ENCODE data around the gene PNLDC1. TPM values are rescaled to one million over a fixed set of nuclear protein-coding genes. Genes with fewer than 3 reads are reported as not detected.
"Not testable (repeated sequence)": the region's sequence is repeated elsewhere in the genome, so short reads cannot be mapped to it uniquely, and the experiment has no call there.

The PNLDC1 gene
- total RNA-seq, 1 donor from 2014 or later = not detected

DNA sequence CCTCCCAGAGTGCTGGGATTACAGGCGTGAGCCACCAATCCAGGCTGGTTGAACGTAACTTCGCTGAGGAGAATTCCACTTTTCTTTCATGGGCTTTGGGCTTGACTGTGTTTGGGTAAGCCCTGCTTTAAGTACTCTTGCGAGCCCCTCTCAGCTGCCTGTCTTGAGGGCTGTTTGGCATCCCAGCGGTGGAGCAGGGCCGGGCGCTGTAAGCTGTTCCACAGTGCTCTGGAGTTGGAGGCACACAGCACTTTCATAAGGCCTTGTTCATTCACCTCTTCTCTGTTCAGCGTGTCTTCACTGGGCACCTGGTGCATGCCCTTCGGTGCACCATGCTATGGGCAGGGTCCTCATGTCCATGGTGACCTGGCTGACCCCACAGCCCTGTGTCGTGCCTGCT is 21.6 kb downstream of the PNLDC1 start:
- TF ChIP-seq, protein P1, sequence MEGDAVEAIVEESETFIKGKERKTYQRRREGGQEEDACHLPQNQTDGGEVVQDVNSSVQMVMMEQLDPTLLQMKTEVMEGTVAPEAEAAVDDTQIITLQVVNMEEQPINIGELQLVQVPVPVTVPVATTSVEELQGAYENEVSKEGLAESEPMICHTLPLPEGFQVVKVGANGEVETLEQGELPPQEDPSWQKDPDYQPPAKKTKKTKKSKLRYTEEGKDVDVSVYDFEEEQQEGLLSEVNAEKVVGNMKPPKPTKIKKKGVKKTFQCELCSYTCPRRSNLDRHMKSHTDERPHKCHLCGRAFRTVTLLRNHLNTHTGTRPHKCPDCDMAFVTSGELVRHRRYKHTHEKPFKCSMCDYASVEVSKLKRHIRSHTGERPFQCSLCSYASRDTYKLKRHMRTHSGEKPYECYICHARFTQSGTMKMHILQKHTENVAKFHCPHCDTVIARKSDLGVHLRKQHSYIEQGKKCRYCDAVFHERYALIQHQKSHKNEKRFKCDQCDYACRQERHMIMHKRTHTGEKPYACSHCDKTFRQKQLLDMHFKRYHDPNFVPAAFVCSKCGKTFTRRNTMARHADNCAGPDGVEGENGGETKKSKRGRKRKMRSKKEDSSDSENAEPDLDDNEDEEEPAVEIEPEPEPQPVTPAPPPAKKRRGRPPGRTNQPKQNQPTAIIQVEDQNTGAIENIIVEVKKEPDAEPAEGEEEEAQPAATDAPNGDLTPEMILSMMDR (conservative IDR thresholded peaks at IDR 0.05; ENCODE audit: low read depth, low read length) = no peak
- no peak overlapping the region for H3K4me3 ChIP-seq (ENCODE audit: low read depth, low read length)
- DNase-seq (ENCODE audit: low read depth) = no peak

DNA sequence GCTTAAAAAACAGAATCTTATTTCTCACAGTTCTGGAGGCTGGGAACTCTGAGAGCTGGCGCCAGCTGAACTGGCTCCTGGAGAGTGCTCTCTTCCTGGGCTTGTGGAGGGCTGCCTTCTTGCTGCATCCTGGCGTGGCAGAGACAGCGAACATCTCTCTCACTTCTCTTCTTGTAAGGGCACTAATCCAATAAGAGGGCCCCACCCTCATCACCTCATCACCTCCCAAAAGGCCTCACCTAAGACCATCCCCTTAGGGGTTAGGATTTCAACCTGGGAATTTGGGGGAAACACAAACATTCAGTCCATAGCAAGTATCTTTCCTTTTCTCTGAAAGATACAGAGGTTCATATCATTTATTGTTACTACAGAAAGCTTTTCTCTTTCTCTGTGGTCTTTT is 23.9 kb downstream of the PNLDC1 start:
- H3K4me3 ChIP-seq (ENCODE audit: low read depth, low read length) = no peak overlapping the region
- no peak for DNase-seq (ENCODE audit: low read depth)
- TF ChIP-seq, protein P1 (conservative IDR thresholded peaks at IDR 0.05; ENCODE audit: low read depth, low read length) = no peak

DNA sequence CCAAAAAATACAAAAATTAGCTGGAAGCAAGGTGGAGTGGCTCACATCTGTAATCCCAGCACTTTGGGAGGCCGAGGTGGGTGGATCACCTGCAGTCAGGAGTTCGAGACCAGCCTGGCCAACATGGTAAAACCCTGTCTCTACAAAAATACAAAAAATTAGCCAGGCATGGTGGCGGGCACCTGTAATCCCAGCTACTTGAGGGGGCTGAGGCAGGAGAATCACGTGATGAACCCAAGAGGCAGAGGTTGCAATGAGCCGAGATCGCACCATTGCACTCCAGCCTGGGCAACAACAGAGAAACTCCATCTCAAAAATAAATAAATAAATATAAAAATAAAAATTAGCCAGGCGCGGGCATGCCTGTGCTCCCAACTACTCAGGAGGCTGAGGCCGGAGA is 24.6 kb downstream of the PNLDC1 start:
- not testable (repeated sequence) for DNase-seq (ENCODE audit: low read depth); H3K4me3 ChIP-seq (ENCODE audit: low read depth, low read length)

DNA sequence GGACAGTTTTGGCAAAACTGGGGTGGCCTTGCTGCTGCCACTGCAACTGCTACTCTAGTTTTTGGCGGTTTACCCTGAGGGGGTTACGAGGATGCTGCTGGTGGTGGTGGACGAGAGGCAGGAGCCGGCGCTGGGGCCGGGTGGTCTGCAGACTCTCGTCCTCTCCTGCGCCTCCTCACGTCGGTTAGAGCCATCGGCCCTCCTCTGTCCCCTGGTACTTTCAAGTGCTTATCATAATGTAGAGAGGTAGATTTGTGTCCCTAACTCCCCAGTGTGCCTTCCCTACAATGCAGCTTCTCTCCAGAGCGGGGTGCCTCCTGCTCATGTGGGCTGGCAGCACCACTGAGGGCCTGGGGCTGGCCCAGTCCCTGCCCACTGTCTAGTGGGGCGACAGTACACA is 25.9 kb downstream of the PNLDC1 start:
- TF ChIP-seq, protein P1 (conservative IDR thresholded peaks at IDR 0.05; ENCODE audit: low read depth, low read length) = no peak
- no peak overlapping the region for H3K4me3 ChIP-seq (ENCODE audit: low read depth, low read length)
- DNase-seq (ENCODE audit: low read depth) = no peak

DNA sequence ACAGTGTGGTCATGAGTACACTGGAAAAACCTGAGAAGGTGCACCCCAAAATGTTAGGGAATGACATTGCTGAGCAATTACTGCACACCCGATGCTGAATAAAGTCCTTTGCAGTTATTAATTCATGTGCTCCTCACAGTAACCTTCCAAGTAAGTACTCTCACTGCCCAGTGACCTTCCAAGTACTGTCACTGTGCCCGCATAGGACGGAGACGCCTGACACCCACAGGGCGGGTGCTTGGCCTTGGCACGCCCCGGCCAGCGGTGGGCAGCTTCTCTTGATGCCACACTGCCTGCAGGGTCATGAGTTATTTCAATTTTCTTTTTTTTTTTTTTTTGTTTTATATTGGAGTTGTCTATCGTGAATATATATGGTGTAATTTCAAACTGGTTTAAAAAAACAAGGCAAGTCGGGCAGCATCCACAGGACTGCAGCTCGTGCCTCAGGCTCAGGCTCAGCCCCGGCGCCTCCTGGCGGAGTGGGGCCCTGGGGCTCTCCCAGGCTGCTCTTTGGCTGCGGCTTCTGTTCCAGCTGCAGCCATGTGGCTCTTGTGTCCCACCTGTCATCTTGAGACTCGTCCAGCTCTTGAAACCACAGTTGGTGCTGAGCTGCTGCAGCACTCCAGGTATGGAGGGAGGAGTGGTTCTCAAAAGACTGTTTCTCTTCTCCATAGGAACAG is 27.0 kb downstream of the PNLDC1 start:
- TF ChIP-seq, protein P1 (conservative IDR thresholded peaks at IDR 0.05; ENCODE audit: low read depth, low read length) = no peak
- H3K4me3 ChIP-seq (ENCODE audit: low read depth, low read length) = no peak overlapping the region
- no peak for DNase-seq (ENCODE audit: low read depth)

DNA sequence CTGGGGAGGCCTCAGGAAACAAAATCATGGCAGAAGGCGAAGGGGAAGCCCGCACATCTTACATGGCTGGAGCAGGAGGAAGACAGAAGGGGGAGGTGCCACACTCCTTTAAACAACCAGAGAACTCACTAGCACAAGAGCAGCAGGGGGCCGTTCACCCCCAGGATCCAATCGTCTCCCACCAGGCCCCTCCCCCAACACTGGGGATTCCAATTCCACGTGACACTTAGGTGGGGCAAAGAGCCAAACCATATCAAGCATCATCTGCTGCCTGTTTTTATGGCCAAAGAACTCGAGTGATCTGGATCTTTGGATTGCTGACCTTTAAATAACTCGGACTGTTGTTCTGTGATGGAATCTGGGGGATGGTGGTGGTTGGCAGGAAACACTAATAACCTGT is 28.0 kb downstream of the PNLDC1 start:
- TF ChIP-seq, protein P1 (conservative IDR thresholded peaks at IDR 0.05; ENCODE audit: low read depth, low read length) = no peak
- H3K4me3 ChIP-seq (ENCODE audit: low read depth, low read length) = no peak overlapping the region
- no peak for DNase-seq (ENCODE audit: low read depth)

DNA sequence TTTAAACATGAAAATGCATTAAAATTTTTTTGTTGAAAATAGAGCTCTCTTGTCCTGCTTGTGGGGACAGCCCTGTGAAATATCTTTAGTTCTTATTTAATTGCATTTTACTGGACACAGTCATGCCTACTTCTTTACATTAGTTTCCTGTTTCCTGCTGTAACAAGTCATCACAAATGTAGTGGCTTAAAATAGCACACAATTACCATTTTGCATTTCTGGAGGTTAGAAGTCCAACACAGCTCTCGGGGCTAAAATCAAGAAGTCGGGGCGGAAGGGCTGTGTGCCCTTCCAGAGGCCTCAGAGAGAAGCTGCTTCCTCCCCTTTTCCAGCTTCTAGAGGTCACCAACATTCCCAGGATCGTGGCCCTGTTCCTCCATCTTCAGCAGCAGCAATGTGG is 29.4 kb downstream of the PNLDC1 start:
- no peak overlapping the region for H3K4me3 ChIP-seq (ENCODE audit: low read depth, low read length)
- TF ChIP-seq, protein P1 (conservative IDR thresholded peaks at IDR 0.05; ENCODE audit: low read depth, low read length) = no peak
- no peak for DNase-seq (ENCODE audit: low read depth)

Measured in epithelial cell of proximal tubule (primary cell).